Common myeloid progenitor, CD34-positive (primary cell): Measurements from ENCODE around the gene NOL6.
"Not testable (repeated sequence)": the region's sequence is repeated elsewhere in the genome, so short reads cannot be mapped to it uniquely, and the experiment has no call there.

Experiments used
- CTCF ChIA-PET: fragments of 350-600 bp; sonication (Branson Sonifier 250); formaldehyde crosslinking; loops from one replicate; lab custom pipeline; 2021; ENCODE audit warnings: antibody characterized with exemption; lab: Charles Lee
- POLR2A ChIA-PET: fragments of 350-600 bp; sonication (Branson Sonifier 250); formaldehyde crosslinking; loops from one replicate; lab custom pipeline; 2021; ENCODE audit warnings: antibody characterized with exemption; lab: Charles Lee
- DNase-seq, 3 donors: peaks; one replicate each; pipeline versions ENCODE4 v3.0.0 to v3.0.0-alpha.2; 2013
- H3K27ac ChIP-seq, 2 experiments: 1 replicate in 1 of 2; 2 replicates in 1 of 2; pipeline ENCODE4 v1.7.0; 2013; ENCODE audit warnings: inconsistent platforms in 2 of 2, low read length in 2 of 2, mild to moderate bottlenecking in 2 of 2, low read depth in 1 of 2, moderate library complexity in 1 of 2; ENCODE audit not compliant: severe bottlenecking in 2 of 2, insufficient read depth in 1 of 2, poor library complexity in 1 of 2
- H3K27me3 ChIP-seq, 5 experiments: replicated peaks in 2 of 5; 1 replicate in 3 of 5; 2 replicates in 2 of 5; pipeline versions ENCODE4 v1.6.1 to v1.7.0; 2013; ENCODE audit warnings: low read length in 4 of 5, mild to moderate bottlenecking in 2 of 5, moderate library complexity in 2 of 5, inconsistent platforms in 1 of 5; ENCODE audit not compliant: insufficient read depth in 5 of 5, control insufficient read depth in 4 of 5
- H3K36me3 ChIP-seq, 4 experiments: 1 replicate in 2 of 4; 2 replicates in 2 of 4; pipeline versions ENCODE4 v1.6.1 to v1.7.0; 2013; ENCODE audit warnings: low read length in 3 of 4, control low read depth in 1 of 4, mild to moderate bottlenecking in 1 of 4; ENCODE audit not compliant: control insufficient read depth in 4 of 4, insufficient read depth in 4 of 4
- H3K4me1 ChIP-seq, 4 experiments: 1 replicate in 3 of 4; 2 replicates in 1 of 4; pipeline versions ENCODE4 v1.6.1 to v1.7.1; 2013; ENCODE audit warnings: low read length in 3 of 4, mild to moderate bottlenecking in 3 of 4, control low read depth in 1 of 4, inconsistent platforms in 1 of 4, moderate library complexity in 1 of 4; ENCODE audit not compliant: control insufficient read depth in 4 of 4, insufficient read depth in 4 of 4; ENCODE audit errors: control extremely low read depth in 1 of 4
- H3K4me3 ChIP-seq, 7 experiments: 1 replicate in 4 of 7; 2 replicates in 3 of 7; pipeline versions ENCODE4 v1.5.1 to v1.7.0; 2013; ENCODE audit warnings: mild to moderate bottlenecking in 7 of 7, low read length in 6 of 7, moderate library complexity in 6 of 7, inconsistent platforms in 2 of 7, low read depth in 2 of 7, control low read depth in 1 of 7; ENCODE audit not compliant: insufficient read depth in 4 of 7, control insufficient read depth in 1 of 7; ENCODE audit errors: extremely low read depth in 1 of 7
- H3K9me3 ChIP-seq, 5 experiments: 1 replicate in 4 of 5; 2 replicates in 1 of 5; pipeline versions ENCODE4 v1.6.1 to v1.7.1; 2013; ENCODE audit warnings: low read length in 4 of 5, mild to moderate bottlenecking in 2 of 5, inconsistent platforms in 1 of 5, low read depth in 1 of 5, moderate library complexity in 1 of 5; ENCODE audit not compliant: control insufficient read depth in 4 of 5, insufficient read depth in 2 of 5; ENCODE audit errors: control extremely low read depth in 1 of 5
- WGBS: methylation state at CpG from one replicate; pipeline ENCODE4 v1.1.5; 2013; ENCODE audit not compliant: insufficient coverage; 5-methylcytosine and 5-hydroxymethylcytosine counted together

NOL6 gene

GRCh38 chr9:33515342-33515995 is 41.7 kb upstream of the NOL6 start:
- WGBS = no CpG with 5 or more reads among the region's 2 CpGs

GRCh38 chr9:33512535-33512934 is 38.8 kb upstream of the NOL6 start:
- H3K9me3 ChIP-seq, DNase-seq, H3K36me3 ChIP-seq, H3K4me3 ChIP-seq, POLR2A ChIA-PET, H3K27me3 ChIP-seq, H3K27ac ChIP-seq, H3K4me1 ChIP-seq: not testable (repeated sequence)
- no CpG with 5 or more reads among the region's 2 CpGs for WGBS
- CTCF ChIA-PET = interaction anchor here (1.0 kb wide), 1 partner anchor 11 kb away, joined by 3 read pairs; no protein-coding TSS in a partner anchor

More at GRCh38 chr9:33515342-33515995, 41.7 kb upstream of the NOL6 start:
- H3K4me1 ChIP-seq, H3K27ac ChIP-seq, H3K4me3 ChIP-seq, CTCF ChIA-PET, H3K9me3 ChIP-seq, H3K27me3 ChIP-seq, POLR2A ChIA-PET, DNase-seq, H3K36me3 ChIP-seq: not testable (repeated sequence)

DNA sequence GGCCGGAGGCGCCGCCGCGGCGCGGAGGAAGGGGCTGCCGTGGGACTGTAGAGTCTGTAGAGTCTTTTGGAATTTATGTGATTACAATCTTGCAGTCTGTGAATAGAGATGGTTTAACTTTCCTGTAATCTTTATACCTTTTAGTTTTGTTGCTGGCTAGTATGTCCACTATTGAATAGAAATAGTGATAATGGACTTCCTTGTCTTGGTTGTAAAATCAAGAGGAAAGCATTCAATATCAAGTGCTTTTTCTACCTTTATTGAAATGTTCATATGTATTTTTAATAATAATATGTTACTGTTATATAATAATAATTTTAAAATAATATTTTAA is 37.4 kb upstream of the NOL6 start:
- WGBS = 0% methylated on average over 7 of the region's 8 CpGs
- CTCF ChIA-PET, POLR2A ChIA-PET, DNase-seq, H3K4me1 ChIP-seq, H3K9me3 ChIP-seq, H3K27me3 ChIP-seq, H3K36me3 ChIP-seq: not testable (repeated sequence)
- Histone ChIP-seq H3K4me3 (peak overlapping the region; percentile 69 to 88 (median 82)), H3K27ac (peak overlapping the region; percentile 81 to 93)

DNA sequence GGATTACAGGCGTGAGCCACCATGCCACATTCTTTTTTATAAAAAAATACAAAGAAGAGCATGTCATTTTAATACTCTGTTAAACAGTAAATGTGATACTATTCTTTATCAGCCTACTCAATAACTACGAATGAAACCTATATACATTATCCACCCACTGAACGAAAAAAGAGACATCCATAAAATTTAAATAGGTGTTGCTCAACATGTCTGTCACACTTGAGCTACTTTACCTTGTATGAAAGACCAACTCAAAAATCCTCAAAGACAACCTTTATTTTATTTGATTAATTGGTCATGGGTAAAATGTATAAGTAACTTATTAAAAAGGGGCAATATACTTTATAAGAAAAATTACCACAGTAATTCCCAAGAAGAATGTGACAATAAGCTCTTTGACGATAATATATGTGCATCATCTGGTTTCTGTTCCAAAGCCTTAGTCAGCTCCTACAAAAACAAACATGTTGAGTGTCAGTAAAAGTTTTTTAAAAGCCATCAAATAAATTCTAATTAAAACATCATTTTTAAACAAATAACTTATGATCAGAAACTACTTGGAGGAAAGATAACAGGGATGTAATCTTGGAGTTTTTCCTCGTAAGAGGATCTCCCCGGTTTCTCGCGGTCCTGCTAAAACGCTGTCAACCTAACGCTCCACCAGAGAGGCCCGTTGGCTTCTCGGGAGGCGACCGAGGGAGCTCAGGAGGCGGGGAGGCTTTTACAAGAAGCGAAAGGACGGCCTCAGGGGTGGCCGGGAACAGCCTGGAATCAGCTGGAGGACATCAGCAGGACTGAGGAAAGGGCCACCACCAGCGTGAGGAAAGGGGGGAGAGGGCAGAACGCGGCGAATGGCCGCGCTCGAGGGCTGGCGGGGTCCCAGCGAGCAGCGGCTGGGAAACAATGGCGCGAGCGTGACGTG is 36.8 kb upstream of the NOL6 start:
- H3K36me3 ChIP-seq = peaks cover 0 to 2% (median under 1%) of the 10 kb centered on the region in 4 experiments
- ChIA-PET POLR2A (no interaction called here), CTCF (interaction anchor here (0.7 kb wide), 1 partner anchor 37 kb away, joined by 3 read pairs; the partner anchor contains the start of gene NOL6)
- DNase-seq = peak; percentile 53 to 80 (median 65)
- H3K27me3 ChIP-seq = no peaks in the 10 kb centered on the region
- H3K9me3 ChIP-seq = peaks cover 0 to 7% (median 0%) of the 10 kb centered on the region in 5 experiments
- under 1% methylated on average over 28 of the region's 32 CpGs for WGBS
- H3K4me1 ChIP-seq = no peaks in the 10 kb centered on the region
- peak overlapping the region; percentile 69 to 88 (median 82) for H3K4me3 ChIP-seq
- H3K27ac ChIP-seq = peak overlapping the region; percentile 81 to 93

- Histone ChIP-seq H3K9me3 (no peaks in the 10 kb centered on the region), H3K27me3 (no peaks in the 10 kb centered on the region), H3K36me3 (peaks cover 0 to 4% (median 2%) of the 10 kb centered on the region in 4 experiments), H3K27ac (no peak overlapping the region), H3K4me3 (no peak overlapping the region), H3K4me1 (no peaks in the 10 kb centered on the region)
- 98% methylated on average over 7 of the region's 7 CpGs for WGBS
- ChIA-PET CTCF (no interaction called here), POLR2A (no interaction called here)
- no peak for DNase-seq
Observed at GRCh38 chr9:33506626-33507370, 33.1 kb upstream of the NOL6 start.

DNA sequence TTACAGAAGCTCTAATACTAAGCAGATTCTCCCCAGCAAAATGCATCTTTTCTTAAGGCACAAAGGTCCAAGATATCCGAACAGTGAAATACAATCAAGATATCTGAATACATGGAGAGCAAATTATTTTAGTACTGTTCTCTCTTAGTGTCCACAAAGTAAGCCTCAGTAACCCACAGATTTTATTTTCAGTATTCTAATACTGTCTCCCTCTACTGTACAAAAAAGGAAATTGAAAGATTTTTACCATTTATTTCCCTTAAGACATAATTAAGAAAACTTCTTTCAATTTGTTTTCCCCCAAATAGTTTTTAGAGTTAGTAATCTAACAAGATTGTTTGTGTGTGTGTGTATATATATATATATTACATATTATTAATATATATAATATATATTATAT is 24.7 kb upstream of the NOL6 start:
- ChIA-PET POLR2A (no interaction called here), CTCF (interaction anchor here (1.0 to 1.8 kb wide), 3 partner anchors 42 to 213 kb away, joined by 3 to 4 read pairs (median 3); no protein-coding TSS in a partner anchor)
- WGBS = no CpG with 5 or more reads among the region's 1 CpG
- no peaks in the 10 kb centered on the region for H3K4me1 ChIP-seq
- H3K27me3 ChIP-seq = no peaks in the 10 kb centered on the region
- H3K9me3 ChIP-seq = no peaks in the 10 kb centered on the region
- no peak overlapping the region for H3K27ac ChIP-seq
- H3K4me3 ChIP-seq = no peak overlapping the region
- H3K36me3 ChIP-seq = peaks cover 0 to 2% (median 0%) of the 10 kb centered on the region in 4 experiments
- peak in 2 of 3 donors; percentile 34 to 43 for DNase-seq
